NCI-H1105 treated with DMSO at 0.1 percent for 48 hours (cell line): ENCODE data around the gene AVPI1.
"Not testable (repeated sequence)": the region's sequence is repeated elsewhere in the genome, so short reads cannot be mapped to it uniquely, and the experiment has no call there.

Experiments
- DNase-seq: peaks from one replicate; lab custom pipeline; 2025; lab: John Stamatoyannopoulos, UW

Gene AVPI1

DNA sequence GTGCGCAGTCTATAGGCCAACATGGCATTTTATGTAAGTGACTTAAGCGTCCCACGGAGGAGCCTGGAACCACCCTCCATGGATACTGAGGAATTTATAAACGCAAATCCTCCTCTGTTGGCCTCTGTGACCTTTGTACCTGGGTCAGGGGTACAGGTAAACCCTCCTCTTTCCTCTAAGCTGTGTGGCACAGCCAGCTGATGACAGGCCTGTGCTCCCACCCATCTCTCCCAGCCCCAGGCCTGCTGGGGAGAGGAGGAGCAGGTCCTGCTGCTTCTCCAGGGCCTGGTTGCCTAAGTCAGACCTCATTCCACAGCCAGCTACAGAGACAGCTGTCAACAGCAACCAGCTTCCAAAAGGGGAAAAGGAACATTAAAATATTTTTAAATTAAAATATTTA lies 5.0 kb downstream of the AVPI1 start:
- DNase-seq, result no peak

- DNase-seq, result no peak
Measured at GRCh38 chr10:97679594-97679993, 7.4 kb downstream of the AVPI1 start.

- DNase-seq, result peak; percentile 4
Measured at GRCh38 chr10:97676770-97677581, 10.1 kb downstream of the AVPI1 start.

DNA sequence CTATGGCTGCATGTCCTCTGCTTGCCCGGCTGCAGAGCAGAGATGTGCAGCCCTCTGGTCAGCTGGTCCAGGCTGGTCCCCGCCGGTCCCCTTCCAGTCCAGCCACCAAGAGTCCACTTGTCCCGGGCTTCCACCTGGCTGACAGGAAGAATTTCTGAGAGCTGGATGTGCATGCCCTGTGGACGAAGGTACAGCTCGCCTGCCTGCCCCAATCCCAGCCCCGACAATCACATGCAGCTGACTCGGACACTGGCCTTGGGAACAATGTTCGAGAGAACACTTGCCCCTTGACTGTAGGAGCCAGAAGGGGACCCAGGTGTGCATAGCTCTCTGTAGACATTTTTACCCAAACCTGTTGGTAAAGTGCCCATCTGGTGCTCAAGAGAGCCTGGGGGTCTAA lies 11.8 kb downstream of the AVPI1 start:
- no peak for DNase-seq

DNA sequence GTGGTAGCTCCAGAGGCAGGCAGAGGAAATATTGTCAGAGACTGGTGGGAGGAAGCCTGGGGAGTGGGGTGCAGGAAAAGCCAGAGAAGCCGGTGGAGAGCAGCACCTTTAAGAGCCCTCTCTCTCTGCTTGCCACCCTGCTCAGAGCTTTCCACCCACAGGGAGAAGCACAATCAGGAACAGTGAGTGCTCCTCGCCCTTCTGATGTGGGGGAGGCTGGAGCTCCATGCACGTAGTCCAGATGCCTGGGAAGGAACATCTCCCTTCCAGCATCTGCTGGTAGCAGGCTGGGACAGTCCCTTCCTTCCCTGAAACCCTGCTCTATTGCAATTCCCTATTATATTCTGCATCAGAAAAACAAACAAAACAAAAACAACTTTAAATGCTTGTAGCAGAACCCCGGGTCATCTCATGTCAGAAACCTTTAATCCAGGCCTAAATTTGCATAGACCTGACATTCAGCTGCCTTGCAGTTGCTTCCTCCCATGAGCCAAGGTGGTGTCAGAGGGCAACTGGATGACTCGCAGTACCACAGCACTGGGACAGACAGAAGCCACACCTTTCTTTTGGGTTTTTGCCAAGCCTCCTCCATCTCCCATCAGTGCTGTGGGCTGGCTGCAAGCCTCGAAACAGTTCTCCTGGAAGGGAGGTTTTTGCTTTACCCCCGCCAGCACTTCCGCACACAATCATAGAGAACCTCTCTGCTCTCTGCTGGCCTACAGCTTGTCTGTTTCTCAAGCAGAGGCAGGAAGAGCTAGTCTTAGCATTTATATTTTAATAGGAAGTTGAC lies 13.1 kb downstream of the AVPI1 start:
- DNase-seq, result no peak

DNA sequence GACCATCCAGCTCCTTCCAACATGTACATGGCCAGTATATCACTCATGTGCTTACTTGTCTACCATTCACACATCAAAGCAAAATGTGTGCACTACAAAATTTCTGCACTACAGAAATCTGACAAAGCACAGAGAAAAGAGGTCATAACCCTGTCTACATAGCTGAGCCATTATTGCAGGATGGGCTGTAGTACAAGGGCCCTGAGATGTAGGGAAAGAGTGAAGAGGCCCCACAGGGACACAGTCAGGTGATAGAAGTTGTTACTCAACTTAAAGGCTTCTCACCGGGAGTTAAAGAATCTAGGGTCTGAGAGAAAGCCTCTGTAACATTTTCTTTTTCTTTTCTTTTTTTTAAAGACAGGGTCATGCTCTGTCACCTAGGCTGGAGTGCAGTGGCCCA lies 17.5 kb downstream of the AVPI1 start:
- no peak for DNase-seq

GRCh38 chr10:97667463-97667862 lies 19.6 kb downstream of the AVPI1 start:
- DNase-seq, result no peak

DNA sequence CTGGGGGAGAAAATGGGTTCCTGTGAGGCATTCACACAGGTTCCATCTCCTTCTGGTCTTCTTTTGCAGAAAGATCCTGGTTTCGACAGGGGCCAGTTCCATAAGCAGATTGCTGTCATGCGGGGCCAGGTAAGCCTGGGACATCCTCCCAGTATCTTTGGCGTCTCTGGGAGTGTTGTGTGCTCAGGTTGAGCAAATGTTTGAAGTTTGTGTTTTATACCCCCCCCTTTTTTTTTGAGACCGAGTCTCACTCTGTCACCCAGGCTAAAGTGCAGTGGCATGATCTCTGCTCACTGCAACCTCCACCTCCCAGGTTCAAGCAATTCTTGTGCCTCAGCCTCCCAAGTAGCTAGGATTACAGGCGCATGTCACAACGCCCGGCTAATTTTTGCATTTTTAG lies 20.0 kb downstream of the AVPI1 start:
- DNase-seq, result no peak

- no peak for DNase-seq
Measured at GRCh38 chr10:97664282-97664850, 22.7 kb downstream of the AVPI1 start.

DNA sequence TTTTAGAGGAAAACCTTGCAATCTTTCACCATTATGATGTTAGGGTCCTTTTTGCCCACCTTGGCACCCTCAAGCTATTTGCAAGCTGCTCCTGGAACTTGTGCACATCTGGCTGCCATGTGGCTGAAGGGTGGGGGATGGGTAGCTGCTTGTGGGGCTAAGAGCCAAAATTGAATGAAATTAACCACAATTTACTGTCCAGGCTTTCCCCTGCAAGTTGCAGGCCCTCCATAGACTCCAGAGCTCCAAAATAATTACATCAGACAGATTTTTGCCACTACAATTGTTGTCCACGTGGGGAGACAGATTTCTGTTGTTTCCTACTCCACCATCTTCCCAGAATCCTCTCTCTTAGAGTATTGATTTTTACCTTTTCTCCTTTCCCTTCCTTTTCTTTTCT lies 27.5 kb downstream of the AVPI1 start:
- no peak for DNase-seq

- no peak for DNase-seq
Measured at GRCh38 chr10:97656777-97657176, 30.3 kb downstream of the AVPI1 start.

GRCh38 chr10:97651773-97652172 lies 35.3 kb downstream of the AVPI1 start:
- DNase-seq, result no peak

GRCh38 chr10:97650726-97651125 lies 36.3 kb downstream of the AVPI1 start:
- no peak for DNase-seq

GRCh38 chr10:97649405-97649750 lies 37.7 kb downstream of the AVPI1 start:
- DNase-seq, result not testable (repeated sequence)

DNA sequence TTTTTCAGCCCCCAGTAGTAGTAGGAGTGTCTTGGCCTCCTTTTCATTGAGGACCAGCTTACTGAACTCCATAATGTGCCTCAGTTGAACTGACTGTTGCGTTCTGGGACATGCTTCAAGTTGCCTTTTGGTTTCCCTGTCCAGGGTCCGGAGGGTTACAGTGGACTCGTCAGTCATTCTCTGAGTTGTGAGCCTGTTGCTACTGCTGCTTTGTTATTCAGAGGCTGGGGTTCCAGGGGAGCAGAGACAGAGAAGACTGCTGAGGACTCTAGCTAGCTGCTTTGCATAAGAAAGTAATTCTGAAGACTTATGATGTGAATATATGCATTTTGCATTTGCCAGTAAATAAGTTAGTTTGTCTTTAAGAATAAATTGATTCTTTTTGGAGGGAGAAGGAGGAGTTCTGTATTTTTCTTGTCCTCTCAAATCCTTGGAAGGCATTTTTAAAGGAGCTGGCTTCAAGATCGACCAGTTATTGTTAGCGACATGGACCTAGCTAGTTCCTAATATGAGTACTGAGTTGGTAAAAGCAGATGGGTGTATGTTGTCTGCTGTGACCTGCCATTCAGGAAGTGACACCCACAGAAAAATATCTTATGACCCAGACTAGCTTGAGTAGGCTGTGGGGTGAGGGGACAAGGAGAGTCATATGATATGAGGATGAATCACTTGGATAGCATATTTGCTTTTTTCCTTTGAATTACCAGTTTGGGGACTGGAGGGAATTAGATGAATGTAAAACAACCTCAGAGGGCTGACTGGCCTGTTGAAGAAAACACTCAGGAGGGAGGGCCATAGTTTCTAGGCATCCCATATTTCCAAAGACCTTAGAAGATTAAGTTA lies 38.3 kb downstream of the AVPI1 start:
- no peak for DNase-seq

DNA sequence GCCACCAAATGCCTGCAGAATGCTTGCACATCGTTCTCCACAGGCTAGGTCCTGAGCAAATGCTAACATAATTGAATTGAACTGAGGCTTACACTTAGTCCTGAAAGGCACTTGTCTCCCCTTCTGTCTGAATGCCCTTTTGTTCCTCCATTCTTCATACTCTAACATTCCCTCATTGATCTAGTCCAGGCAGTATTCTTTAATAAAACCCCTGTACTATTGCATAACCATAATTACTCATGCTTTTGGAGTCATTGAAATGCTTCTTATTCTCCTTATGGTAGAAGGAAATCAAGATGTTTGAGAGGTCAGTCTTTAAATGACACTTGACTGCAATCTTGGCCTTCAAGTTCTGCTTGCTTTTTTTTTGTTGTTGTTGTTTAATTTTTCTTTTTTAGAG lies 39.5 kb downstream of the AVPI1 start:
- no peak for DNase-seq

GRCh38 chr10:97644936-97645335 lies 42.1 kb downstream of the AVPI1 start:
- no peak for DNase-seq

GRCh38 chr10:97643441-97643985 lies 43.5 kb downstream of the AVPI1 start:
- DNase-seq, result no peak

- DNase-seq, result not testable (repeated sequence)
Measured at GRCh38 chr10:97642471-97643159, 44.4 kb downstream of the AVPI1 start.

- no peak for DNase-seq
Measured at GRCh38 chr10:97640868-97641811, 45.9 kb downstream of the AVPI1 start.
